Smooth muscle cell (in vitro differentiated cells): ENCODE data around the gene SERBP1. TPM values are rescaled to one million over a fixed set of nuclear protein-coding genes. Genes with fewer than 3 reads are reported as not detected.

Experiments used
- DNase-seq: peaks from one replicate; lab custom pipeline; 2025; ENCODE audit not compliant: unreplicated experiment; lab: John Stamatoyannopoulos, UW
- H2AFZ ChIP-seq: fragments of 200-600 bp; sonication (generic); 2 replicates; pipeline ENCODE4 v1.6.0; 2016; ENCODE audit warnings: antibody characterized with exemption, low read depth, mild to moderate bottlenecking
- H3F3A ChIP-seq: fragments of 200-600 bp; sonication (generic); 2 replicates; pipeline ENCODE4 v1.6.0; 2017; ENCODE audit warnings: antibody characterized with exemption, low read depth
- H3K27ac ChIP-seq: fragments of 200-600 bp; sonication (generic); 2 replicates; pipeline ENCODE4 v1.5.1; 2016; ENCODE audit warnings: low read depth, mild to moderate bottlenecking
- H3K27me3 ChIP-seq: fragments of 200-600 bp; sonication (generic); 2 replicates; pipeline ENCODE4 v1.6.1; 2016; ENCODE audit warnings: low read depth, mild to moderate bottlenecking
- H3K36me3 ChIP-seq: fragments of 200-600 bp; sonication (generic); 2 replicates; pipeline ENCODE4 v1.5.1; 2016; ENCODE audit warnings: low read depth
- H3K4me1 ChIP-seq: fragments of 200-600 bp; sonication (generic); 2 replicates; pipeline ENCODE4 v1.5.1; 2016; ENCODE audit warnings: low read depth
- H3K4me2 ChIP-seq: fragments of 200-600 bp; sonication (generic); 2 replicates; pipeline ENCODE4 v1.6.0; 2016; ENCODE audit warnings: mild to moderate bottlenecking
- H3K4me3 ChIP-seq: fragments of 200-600 bp; sonication (generic); 2 replicates; pipeline ENCODE4 v1.5.1; 2016; ENCODE audit warnings: mild to moderate bottlenecking
- H3K79me2 ChIP-seq: fragments of 200-600 bp; sonication (generic); 2 replicates; pipeline ENCODE4 v1.6.0; 2016; ENCODE audit warnings: low read depth, mild to moderate bottlenecking
- H3K9ac ChIP-seq: fragments of 200-600 bp; sonication (generic); 2 replicates; pipeline ENCODE4 v1.6.0; 2016; ENCODE audit warnings: low read depth
- H3K9me3 ChIP-seq: fragments of 200-600 bp; sonication (generic); replicated peaks from 2 replicates; pipeline ENCODE4 v1.5.1; 2016; ENCODE audit warnings: low read depth
- H4K20me1 ChIP-seq: fragments of 200-600 bp; sonication (generic); 2 replicates; pipeline ENCODE4 v1.6.0; 2016; ENCODE audit warnings: low read depth
- CTCF ChIP-seq: fragments of 200-600 bp; sonication (generic); IDR thresholded peaks from 2 replicates; pipeline ENCODE4 v1.5.1; 2017; ENCODE audit warnings: borderline replicate concordance, mild to moderate bottlenecking, antibody characterized with exemption; ENCODE audit not compliant: insufficient read depth, poor library complexity, severe bottlenecking
- WGBS: methylation state at CpG from one replicate; pipeline ENCODE4 v1.1.7; 2016; ENCODE audit warnings: low lambda C conversion rate; 5-methylcytosine and 5-hydroxymethylcytosine counted together
- polyA plus RNA-seq: library from polyadenylated mRNA; unstranded; fragments of >200 nt; fragmentation: Nextera tagmentation; extraction: Ambion mirVana; gene quantifications from 2 replicates; pipeline ENCODE4 v1.2.1, GENCODE V29; 2016
- total RNA-seq: library from RNA; depleted of rRNA; stranded (reverse); fragments of >200 nt; gene quantifications from 2 replicates; pipeline ENCODE4 v1.2.3, GENCODE V29; 2014

The SERBP1 gene
- total and polyA plus RNA-seq, 2 experiments from 2014 or later = 82.5 to 172 TPM

- H3F3A ChIP-seq = no peaks in the 10 kb centered on the region
- no peak overlapping the region for H2AFZ ChIP-seq
- no peaks in the 10 kb centered on the region for H3K4me1 ChIP-seq
- H3K36me3 ChIP-seq = no peaks in the 10 kb centered on the region
- H3K79me2 ChIP-seq = no peaks in the 10 kb centered on the region
- peaks cover 12% of the 10 kb centered on the region for H3K27me3 ChIP-seq
- TF ChIP-seq CTCF = no peak
- no peaks in the 10 kb centered on the region for H3K9me3 ChIP-seq
- H3K9ac ChIP-seq = no peak overlapping the region
- H3K4me3 ChIP-seq = no peak overlapping the region
- no peaks in the 10 kb centered on the region for H4K20me1 ChIP-seq
- no peak overlapping the region for H3K27ac ChIP-seq
- no peak overlapping the region for H3K4me2 ChIP-seq
- WGBS = 73% methylated on average over 3 of the region's 3 CpGs
- DNase-seq = no peak
These were observed 36.5 kb downstream of the SERBP1 start for GRCh38 chr1:67393737-67394136.

GRCh38 chr1:67393240-67393639 is 37.0 kb downstream of the SERBP1 start:
- Histone ChIP-seq H3K36me3 (no peaks in the 10 kb centered on the region), H3K79me2 (no peaks in the 10 kb centered on the region), H3K4me2 (no peak overlapping the region), H3F3A (no peaks in the 10 kb centered on the region), H3K4me3 (no peak overlapping the region), H3K4me1 (no peaks in the 10 kb centered on the region), H3K27ac (no peak overlapping the region), H3K9me3 (no peaks in the 10 kb centered on the region), H2AFZ (no peak overlapping the region), H4K20me1 (no peaks in the 10 kb centered on the region), H3K27me3 (peaks cover 12% of the 10 kb centered on the region), H3K9ac (no peak overlapping the region)
- 59% methylated on average over 12 of the region's 12 CpGs for WGBS
- no peak for DNase-seq
- no peak for TF ChIP-seq CTCF

GRCh38 chr1:67390041-67390887 is 39.9 kb downstream of the SERBP1 start:
- Histone ChIP-seq H3K9me3 (no peaks in the 10 kb centered on the region), H3K9ac (no peak overlapping the region), H3F3A (no peaks in the 10 kb centered on the region), H3K27me3 (peaks cover 4% of the 10 kb centered on the region), H3K27ac (no peak overlapping the region), H4K20me1 (no peaks in the 10 kb centered on the region), H3K4me2 (no peak overlapping the region), H3K79me2 (no peaks in the 10 kb centered on the region), H3K36me3 (no peaks in the 10 kb centered on the region), H2AFZ (no peak overlapping the region), H3K4me3 (no peak overlapping the region), H3K4me1 (no peaks in the 10 kb centered on the region)
- no peak for TF ChIP-seq CTCF
- DNase-seq = no peak
- WGBS = 35% methylated on average over 3 of the region's 3 CpGs
